Endothelial cell of umbilical vein (primary cell): ENCODE data around the gene CNOT1. TPM values are rescaled to one million over a fixed set of nuclear protein-coding genes. Genes with fewer than 3 reads are reported as not detected.
"Not testable (repeated sequence)": the region's sequence is repeated elsewhere in the genome, so short reads cannot be mapped to it uniquely, and the experiment has no call there.

Experiments used
- BruUV-seq: library from RNA; stranded (reverse); fragments of 400-500 nt; replicated peaks from 2 replicates; lab custom pipeline; 2021; lab: Mats Ljungman, UMichigan
- CTCF ChIA-PET: fragments of 300-600, 350-600 bp; sonication (Branson Sonifier 250); formaldehyde crosslinking; loops from one replicate; lab custom pipeline; 2021; ENCODE audit warnings: antibody characterized with exemption, inconsistent platforms; lab: Charles Lee
- POLR2A ChIA-PET: fragments of 300-600, 350-600 bp; sonication (Branson Sonifier 250); formaldehyde crosslinking; loops from one replicate; lab custom pipeline; 2021; ENCODE audit warnings: antibody characterized with exemption, inconsistent platforms; lab: Charles Lee
- DNase-seq: peaks from one replicate; pipeline ENCODE4 v3.0.0-alpha.2; 2011; ENCODE audit warnings: low read depth, low spot score
- FAIRE-seq: peaks from 2 replicates; lab custom pipeline; 2011; peaks lifted over from hg19 to GRCh38; lab: Jason Lieb, UNC
- H2AFZ ChIP-seq: 2 replicates; pipeline ENCODE4 v1.6.0; 2012; ENCODE audit warnings: low read depth, low read length, control low read depth, inconsistent platforms
- H3K27ac ChIP-seq: 2 replicates; pipeline ENCODE4 v1.5.1; 2011; ENCODE audit warnings: low read depth, mild to moderate bottlenecking, control low read depth, low read length, moderate library complexity; ENCODE audit not compliant: insufficient read depth
- H3K27me3 ChIP-seq, 2 experiments: 2 replicates each; pipeline versions ENCODE4 v1.6.0 to v1.6.1; 2011; ENCODE audit warnings: low read length in 2 of 2, mixed read lengths in 1 of 2; ENCODE audit not compliant: control insufficient read depth in 2 of 2, insufficient read depth in 2 of 2
- H3K36me3 ChIP-seq, 2 experiments: 2 replicates in 1 of 2; 3 replicates in 1 of 2; pipeline ENCODE4 v1.5.1; 2011; ENCODE audit warnings: low read length in 2 of 2, mild to moderate bottlenecking in 1 of 2, moderate library complexity in 1 of 2; ENCODE audit not compliant: control insufficient read depth in 2 of 2, insufficient read depth in 2 of 2; ENCODE audit errors: extremely low read depth in 1 of 2
- H3K4me1 ChIP-seq: 3 replicates; pipeline ENCODE4 v1.5.1; 2011; ENCODE audit warnings: mild to moderate bottlenecking, low read length; ENCODE audit not compliant: control insufficient read depth, insufficient read depth; ENCODE audit errors: extremely low read depth
- H3K4me2 ChIP-seq: 2 replicates; pipeline ENCODE4 v1.6.1; 2011; ENCODE audit warnings: low read length, control low read depth, mixed read lengths; ENCODE audit not compliant: insufficient read depth
- H3K4me3 ChIP-seq, 3 experiments: fragments of 200-600 bp in 1 of 3; sonication (generic), shearing (Covaris generic) in 1 of 3; replicated peaks in 1 of 3; 2 replicates each; pipeline ENCODE4 v1.5.1; 2011 to 2016; ENCODE audit warnings: control low read depth in 3 of 3, low read length in 3 of 3, mild to moderate bottlenecking in 2 of 3, inconsistent platforms in 1 of 3, low read depth in 1 of 3, moderate library complexity in 1 of 3; ENCODE audit not compliant: insufficient read depth in 1 of 3
- H3K79me2 ChIP-seq: 2 replicates; pipeline ENCODE4 v1.6.0; 2012; ENCODE audit warnings: low read length, inconsistent platforms; ENCODE audit not compliant: control insufficient read depth, insufficient read depth
- H3K9ac ChIP-seq: replicated peaks from 2 replicates; pipeline ENCODE3; 2011; ENCODE audit warnings: low read length, control low read depth; ENCODE audit not compliant: insufficient read depth; ENCODE audit errors: extremely low read depth
- H3K9me1 ChIP-seq: replicated peaks from 3 replicates; pipeline ENCODE4 v1.6.0; 2011; ENCODE audit warnings: mild to moderate bottlenecking, low read length; ENCODE audit not compliant: control insufficient read depth, insufficient read depth; ENCODE audit errors: extremely low read depth
- H3K9me3 ChIP-seq: replicated peaks from 2 replicates; pipeline ENCODE4 v1.5.1; 2012; ENCODE audit warnings: low read length, inconsistent platforms; ENCODE audit not compliant: control insufficient read depth, insufficient read depth
- H4K20me1 ChIP-seq: replicated peaks from 2 replicates; pipeline ENCODE3; 2011; ENCODE audit warnings: mild to moderate bottlenecking, low read length; ENCODE audit not compliant: control insufficient read depth, insufficient read depth; ENCODE audit errors: extremely low read depth
- CTCF ChIP-seq, 2 donors: IDR thresholded peaks; 1 replicate in 1 of 2; 2 replicates in 1 of 2; pipeline ENCODE4 v1.5.1; 2011; ENCODE audit warnings: low read length in 2 of 2, mild to moderate bottlenecking in 2 of 2, moderate library complexity in 2 of 2, control low read depth in 1 of 2, inconsistent platforms in 1 of 2, low read depth in 1 of 2; ENCODE audit not compliant: insufficient read depth in 1 of 2; ENCODE audit errors: extremely low read depth in 1 of 2
- EZH2 ChIP-seq: IDR thresholded peaks from 2 replicates; pipeline ENCODE4 v1.6.1; 2012; ENCODE audit warnings: borderline replicate concordance, low read depth, mild to moderate bottlenecking, moderate library complexity, low read length, inconsistent platforms; ENCODE audit not compliant: severe bottlenecking
- FOS ChIP-seq: IDR thresholded peaks from 2 replicates; pipeline ENCODE4 v1.6.1; 2011; ENCODE audit warnings: mild to moderate bottlenecking, low read length, moderate library complexity, borderline replicate concordance; ENCODE audit not compliant: insufficient read depth
- GATA2 ChIP-seq: IDR thresholded peaks from 2 replicates; pipeline ENCODE4 v1.7.0; 2011; ENCODE audit warnings: low read depth, mild to moderate bottlenecking, moderate library complexity, mixed read lengths, low read length; ENCODE audit not compliant: insufficient read length, insufficient read depth
- JUN ChIP-seq: IDR thresholded peaks from 2 replicates; pipeline ENCODE4 v1.6.1; 2011; ENCODE audit warnings: borderline replicate concordance, low read depth; ENCODE audit not compliant: insufficient read length, insufficient read depth
- MAX ChIP-seq: IDR thresholded peaks from 2 replicates; pipeline ENCODE4 v1.6.1; 2011; ENCODE audit not compliant: insufficient read depth, insufficient read length
- MYC ChIP-seq: IDR thresholded peaks from one replicate; pipeline ENCODE4 v1.6.1; 2011; ENCODE audit warnings: mild to moderate bottlenecking, low read depth, low read length
- POLR2A ChIP-seq: IDR thresholded peaks from 2 replicates; pipeline ENCODE4 v1.6.1; 2012; ENCODE audit warnings: low read depth, mild to moderate bottlenecking, control low read depth, low read length
- POLR2AphosphoS5 ChIP-seq: IDR thresholded peaks from 2 replicates; pipeline ENCODE4 v1.6.1; 2012; ENCODE audit warnings: low read depth, mild to moderate bottlenecking, control low read depth, low read length, moderate library complexity; ENCODE audit not compliant: insufficient read depth
- dilution Hi-C: fragments of 300-500 bp; cut with MboI; formaldehyde crosslinking; loops from one replicate; pipeline ENCODE4 v1.15.0; 2019; ENCODE audit warnings: low sequenced_read_pairs; ENCODE audit not compliant: extremely low pct_ligation_motif_present
- intact Hi-C: fragments of 100-400 bp; cut with micrococcal nuclease; formaldehyde crosslinking; loops from one replicate; pipeline ENCODE4 v1.10.0; 2022
- polyA plus RNA-seq, 4 experiments: library from polyadenylated mRNA; depleted of rRNA in 3 of 4; stranded (reverse) in 3 of 4; unstranded in 1 of 4; fragments of >200 nt; gene quantifications; 2 replicates each; pipeline versions ENCODE4 v1.2.1 to v1.2.3, GENCODE V29; 2011 to 2012; ENCODE audit warnings: missing spikeins in 1 of 4
- total RNA-seq: library from RNA; stranded (reverse); gene quantifications from 2 replicates; pipeline ENCODE4 v1.2.3, GENCODE V29; 2021

Gene CNOT1
- total and polyA plus RNA-seq, 2 donors (not counting 3 experiments of a cell fraction or from before 2014, with no cell fraction given), result 142 to 151 TPM

GRCh38 chr16:58574895-58575294, 54.7 kb downstream of the CNOT1 start:
- Histone ChIP-seq H3K27ac (no peak overlapping the region), H3K9ac (no peak overlapping the region), H4K20me1 (no peaks in the 10 kb centered on the region), H3K9me1 (no peaks in the 10 kb centered on the region), H3K27me3 (no peaks in the 10 kb centered on the region), H3K4me2 (no peak overlapping the region), H3K4me3 (no peak overlapping the region), H3K36me3 (peaks cover 22 to 27% of the 10 kb centered on the region in 2 experiments), H3K9me3 (no peaks in the 10 kb centered on the region), H3K79me2 (peaks cover 10% of the 10 kb centered on the region), H3K4me1 (no peaks in the 10 kb centered on the region), H2AFZ (no peak overlapping the region)
- intact Hi-C loops (loop anchor here (5.0 kb wide), 1 partner anchor 33 kb away; no protein-coding TSS in a partner anchor), dilution Hi-C loops (no loop called here)
- no peak for DNase-seq
- BruUV-seq, result no TSS peak
- FAIRE-seq, result no peak
- ChIA-PET CTCF (no interaction called here), POLR2A (no interaction called here)
- no peak for TF ChIP-seq MAX
- TF ChIP-seq JUN, result no peak
- TF ChIP-seq EZH2, result no peak
- no peak for TF ChIP-seq GATA2
- TF ChIP-seq FOS, result no peak
- no peak for TF ChIP-seq CTCF (IDR thresholded peaks at IDR 0.05; ENCODE audit: extremely low read depth in 1 of 2, insufficient read depth in 1 of 2, low read depth in 1 of 2, low read length in 2 of 2)
- no peak for TF ChIP-seq MYC
- TF ChIP-seq POLR2AphosphoS5, result no peak
- TF ChIP-seq POLR2A, result no peak

GRCh38 chr16:58565697-58566096, 63.9 kb downstream of the CNOT1 start:
- H3K4me1 ChIP-seq, H3K9me1 ChIP-seq, BruUV-seq, DNase-seq, dilution Hi-C loops, FAIRE-seq, intact Hi-C loops, H3K27me3 ChIP-seq, H3K4me3 ChIP-seq, H2AFZ ChIP-seq, POLR2A ChIA-PET, H4K20me1 ChIP-seq, CTCF ChIA-PET, H3K27ac ChIP-seq, H3K4me2 ChIP-seq, H3K9ac ChIP-seq, H3K9me3 ChIP-seq: not testable (repeated sequence)
- Histone ChIP-seq H3K36me3 (peaks cover 12 to 22% of the 10 kb centered on the region in 2 experiments), H3K79me2 (peaks cover 52% of the 10 kb centered on the region)
